C4-2B (cell line): ENCODE results near the gene SCUBE3.

Source experiments
- CTCF ChIP-seq: fragments of 450-650 bp; conservative IDR thresholded peaks from 2 replicates; pipeline ENCODE4 v1.5.1; 2017; ENCODE audit warnings: mild to moderate bottlenecking
- ZFX ChIP-seq: fragments of 450-650 bp; IDR thresholded peaks from 2 replicates; pipeline ENCODE4 v1.6.1; 2017

GRCh38 chr6:35191889-35192288 lies 21.9 kb upstream of the SCUBE3 start:
- TF ChIP-seq CTCF (no peak), ZFX (no peak)
